ENCODE data around the gene THBS2. TPM values are rescaled to one million over a fixed set of nuclear protein-coding genes. Genes with fewer than 3 reads are reported as not detected.
A peak's percentile ranks its signal among the peaks of the same experiment; 100 is the strongest.
"Not testable (repeated sequence)": the region's sequence is repeated elsewhere in the genome, so short reads cannot be mapped to it uniquely, and the experiment has no call there.

The THBS2 gene
- total RNA-seq, 8 experiments from 2014 or later = 0.59 to 42.2 (median 2.6) TPM

- Histone ChIP-seq H3K4me3 (no peak overlapping the region), H3K27ac (no peak overlapping the region), H3K4me1 (replicated peaks in 1 of 2) (no peaks in the 10 kb centered on the region)
- ATAC-seq (replicated peaks in 6 of 8) = peak in 2 of 8 experiments; percentile 40 to 54
- in situ Hi-C loops (cut with MboI; ENCODE audit: low pct_unique_long_range_greater_than_20kb in 2 of 9, low sequenced_read_pairs in 9 of 9, unreplicated experiment in 9 of 9) = no loop called here
- WGBS, 10 experiments = 26 to 88% (median 74%) methylated on average over 1 to 7 of the region's 9 CpGs
These were observed 15.8 kb upstream of the THBS2 start for GRCh38 chr6:169269180-169270076.

GRCh38 chr6:169268276-169268675 is 14.6 kb upstream of the THBS2 start:
- WGBS, 10 experiments = 71 to 86% (median 80%) methylated on average over 1 of the region's 1 CpG; no CpG with 5 or more reads in 5 of the 10 experiments
- Histone ChIP-seq H3K4me1 (replicated peaks in 1 of 2) (peaks cover 4% of the 10 kb centered on the region in 2 donors), H3K27ac (no peak overlapping the region), H3K4me3 (no peak overlapping the region)
- in situ Hi-C loops (cut with MboI; ENCODE audit: low pct_unique_long_range_greater_than_20kb in 2 of 9, low sequenced_read_pairs in 9 of 9, unreplicated experiment in 9 of 9) = no loop called here
- ATAC-seq (replicated peaks in 6 of 8) = no peak

- in situ Hi-C loops (cut with MboI; ENCODE audit: low pct_unique_long_range_greater_than_20kb in 2 of 9, low sequenced_read_pairs in 9 of 9, unreplicated experiment in 9 of 9) = no loop called here
- 12 to 96% (median 84%) methylated on average over 1 to 11 of the region's 15 CpGs for WGBS, 10 experiments
- Histone ChIP-seq H3K27ac (no peak overlapping the region), H3K4me1 (replicated peaks in 1 of 2) (peaks cover 6 to 7% of the 10 kb centered on the region in 2 donors), H3K4me3 (no peak overlapping the region)
- ATAC-seq (replicated peaks in 6 of 8) = peak in 4 of 8 experiments; percentile 15 to 85 (median 52)
These were observed 13.3 kb upstream of the THBS2 start for GRCh38 chr6:169266746-169267591.

- in situ Hi-C loops (cut with MboI; ENCODE audit: low pct_unique_long_range_greater_than_20kb in 2 of 9, low sequenced_read_pairs in 9 of 9, unreplicated experiment in 9 of 9) = no loop called here
- Histone ChIP-seq H3K27ac (no peak overlapping the region), H3K4me1 (replicated peaks in 1 of 2) (peaks cover 6 to 7% of the 10 kb centered on the region in 2 donors), H3K4me3 (no peak overlapping the region)
- ATAC-seq (replicated peaks in 6 of 8) = no peak
- WGBS, 10 experiments = 58 to 100% (median 80%) methylated on average over 1 to 3 of the region's 5 CpGs; no CpG with 5 or more reads in 3 of the 10 experiments
These were observed 12.6 kb upstream of the THBS2 start for GRCh38 chr6:169266261-169266660.

GRCh38 chr6:169265486-169266131 is 12.0 kb upstream of the THBS2 start:
- Histone ChIP-seq H3K27ac (no peak overlapping the region), H3K4me1 (replicated peaks in 1 of 2) (peaks cover 6 to 7% of the 10 kb centered on the region in 2 donors), H3K4me3 (no peak overlapping the region)
- in situ Hi-C loops (cut with MboI; ENCODE audit: low pct_unique_long_range_greater_than_20kb in 2 of 9, low sequenced_read_pairs in 9 of 9, unreplicated experiment in 9 of 9) = no loop called here
- WGBS, 10 experiments = 0 to 93% (median 21%) methylated on average over 1 to 10 of the region's 12 CpGs; no CpG with 5 or more reads in 3 of the 10 experiments
- no peak for ATAC-seq (replicated peaks in 6 of 8)

- ATAC-seq (replicated peaks in 6 of 8) = peak in 5 of 8 experiments; percentile 21 to 85 (median 39)
- in situ Hi-C loops (cut with MboI; ENCODE audit: low pct_unique_long_range_greater_than_20kb in 2 of 9, low sequenced_read_pairs in 9 of 9, unreplicated experiment in 9 of 9) = no loop called here
- no peak overlapping the region for H3K4me3 ChIP-seq
- peaks cover 6 to 7% of the 10 kb centered on the region in 2 donors for H3K4me1 ChIP-seq (replicated peaks in 1 of 2)
- 7 to 100% (median 91%) methylated on average over 2 to 10 of the region's 21 CpGs; no CpG with 5 or more reads in 2 of the 10 experiments for WGBS, 10 experiments
- no peak overlapping the region for H3K27ac ChIP-seq
These were observed 10.4 kb upstream of the THBS2 start for GRCh38 chr6:169263836-169264608.

GRCh38 chr6:169263374-169263773 is 9.7 kb upstream of the THBS2 start:
- Histone ChIP-seq H3K4me1 (replicated peaks in 1 of 2) (peaks cover 6 to 7% of the 10 kb centered on the region in 2 donors), H3K4me3 (no peak overlapping the region), H3K27ac (no peak overlapping the region)
- peak in 5 of 8 experiments; percentile 42 to 81 (median 60) for ATAC-seq (replicated peaks in 6 of 8)
- 14% methylated on average over 2 of the region's 3 CpGs; no CpG with 5 or more reads in 9 of the 10 experiments for WGBS, 10 experiments
- in situ Hi-C loops (cut with MboI; ENCODE audit: low pct_unique_long_range_greater_than_20kb in 2 of 9, low sequenced_read_pairs in 9 of 9, unreplicated experiment in 9 of 9) = no loop called here

GRCh38 chr6:169262602-169263001 is 9.0 kb upstream of the THBS2 start:
- ATAC-seq (replicated peaks in 6 of 8); H3K4me3 ChIP-seq; H3K4me1 ChIP-seq (replicated peaks in 1 of 2); H3K27ac ChIP-seq; in situ Hi-C loops (cut with MboI; ENCODE audit: low pct_unique_long_range_greater_than_20kb in 2 of 9, low sequenced_read_pairs in 9 of 9, unreplicated experiment in 9 of 9): not testable (repeated sequence)
- 100% methylated on average over 1 of the region's 14 CpGs; no CpG with 5 or more reads in 9 of the 10 experiments for WGBS, 10 experiments

- Histone ChIP-seq H3K27ac (no peak overlapping the region), H3K4me3 (no peak overlapping the region), H3K4me1 (replicated peaks in 1 of 2) (peaks cover 16 to 23% of the 10 kb centered on the region in 2 donors)
- ATAC-seq (replicated peaks in 6 of 8) = no peak
- WGBS, 10 experiments = 60 to 100% (median 93%) methylated on average over 2 to 6 of the region's 8 CpGs; no CpG with 5 or more reads in 6 of the 10 experiments
- in situ Hi-C loops (cut with MboI; ENCODE audit: low pct_unique_long_range_greater_than_20kb in 2 of 9, low sequenced_read_pairs in 9 of 9, unreplicated experiment in 9 of 9) = no loop called here
These were observed 2.9 kb upstream of the THBS2 start for GRCh38 chr6:169256518-169256917.

GRCh38 chr6:169256061-169256460 is 2.4 kb upstream of the THBS2 start:
- Histone ChIP-seq H3K27ac (no peak overlapping the region), H3K4me1 (replicated peaks in 1 of 2) (peaks cover 16 to 23% of the 10 kb centered on the region in 2 donors), H3K4me3 (no peak overlapping the region)
- ATAC-seq (replicated peaks in 6 of 8) = no peak
- in situ Hi-C loops (cut with MboI; ENCODE audit: low pct_unique_long_range_greater_than_20kb in 2 of 9, low sequenced_read_pairs in 9 of 9, unreplicated experiment in 9 of 9) = no loop called here
- WGBS, 10 experiments = 60 to 95% (median 88%) methylated on average over 1 to 7 of the region's 8 CpGs; no CpG with 5 or more reads in 7 of the 10 experiments

GRCh38 chr6:169255643-169256042 is 2.0 kb upstream of the THBS2 start:
- in situ Hi-C loops (cut with MboI; ENCODE audit: low pct_unique_long_range_greater_than_20kb in 2 of 9, low sequenced_read_pairs in 9 of 9, unreplicated experiment in 9 of 9) = no loop called here
- H3K27ac ChIP-seq = no peak overlapping the region
- no peak overlapping the region for H3K4me3 ChIP-seq
- H3K4me1 ChIP-seq (replicated peaks in 1 of 2) = peaks cover 17 to 23% of the 10 kb centered on the region in 2 donors
- no peak for ATAC-seq (replicated peaks in 6 of 8)
- WGBS, 10 experiments = 33 to 100% (median 79%) methylated on average over 1 to 5 of the region's 10 CpGs; no CpG with 5 or more reads in 2 of the 10 experiments

Measured in motor neuron (in vitro differentiated cells).